Measurements from ENCODE around the gene SSH3.

DNA sequence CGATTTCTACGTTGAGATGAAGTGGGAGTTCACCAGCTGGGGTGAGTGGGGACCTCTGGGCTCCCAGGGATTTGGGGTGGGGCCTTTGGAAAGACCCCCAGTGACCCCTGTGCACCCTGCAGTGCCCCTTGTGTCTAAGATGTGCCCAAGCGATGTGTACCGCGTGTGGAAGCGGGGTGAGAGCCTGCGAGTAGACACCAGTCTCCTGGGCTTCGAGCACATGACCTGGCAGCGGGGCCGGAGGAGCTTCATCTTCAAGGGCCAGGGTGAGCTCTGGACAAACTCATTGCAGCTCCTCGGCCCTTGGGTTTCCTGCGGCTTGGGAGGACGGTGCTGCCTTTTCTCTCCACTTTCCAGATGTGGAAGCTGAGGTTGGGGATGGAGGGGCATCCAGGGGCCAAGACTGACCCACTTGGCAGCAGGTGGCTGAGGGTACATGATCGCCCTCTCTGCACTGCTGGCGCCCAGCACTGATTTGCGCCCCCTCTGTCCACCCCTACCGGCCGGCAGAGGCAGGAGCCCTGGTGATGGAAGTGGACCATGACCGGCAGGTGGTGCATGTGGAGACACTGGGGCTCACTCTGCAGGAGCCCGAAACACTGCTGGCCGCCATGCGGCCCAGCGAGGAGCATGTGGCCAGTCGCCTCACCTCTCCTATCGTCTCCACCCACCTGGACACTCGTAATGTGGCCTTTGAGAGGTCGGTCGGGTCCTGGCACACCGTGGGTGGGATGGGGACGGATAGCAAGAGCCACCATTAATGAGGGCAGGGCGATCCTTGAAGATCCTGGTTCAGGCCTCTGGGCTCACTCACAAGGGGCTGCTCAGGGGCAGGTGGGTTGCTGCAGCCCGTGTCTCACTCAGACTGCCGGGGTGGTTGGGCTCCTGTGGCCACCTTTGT, 11.6 kb upstream of the SSH3 start:
- TF ChIP-seq POLR2AphosphoS5 (IDR thresholded peaks at IDR 0.05): no peak
- no peak for TF ChIP-seq POLR2A (IDR thresholded peaks at IDR 0.05)
- no peak for TF ChIP-seq CTCF (IDR thresholded peaks at IDR 0.05)

All from upper lobe of left lung (tissue), 4 donors.